ENCODE results near the gene ATP9A. TPM values are rescaled to one million over a fixed set of nuclear protein-coding genes. Genes with fewer than 3 reads are reported as not detected.
"Not testable (repeated sequence)": the region's sequence is repeated elsewhere in the genome, so short reads cannot be mapped to it uniquely, and the experiment has no call there.

The ATP9A gene
- total RNA-seq, 3 donors from 2014 or later: 54.0 to 102 (median 59.4) TPM

- Histone ChIP-seq H3K9me3 (no peaks in the 10 kb centered on the region), H3K4me1 (ENCODE audit: low read depth) (no peaks in the 10 kb centered on the region), H3K36me3 (ENCODE audit: low read depth) (no peaks in the 10 kb centered on the region), H3K4me3 (no peak overlapping the region)
- ATAC-seq (no peak), DNase-seq (peak in 1 of 3 donors; percentile 18)
- no peak for TF ChIP-seq CTCF (IDR thresholded peaks at IDR 0.05)
- intact Hi-C loops (cut with DNase I, micrococcal nuclease): no loop called here
Observed at GRCh38 chr20:51769976-51770615, 1.9 kb upstream of the ATP9A start.

- ATAC-seq (no peak), DNase-seq (peak in 2 of 3 donors; percentile 53 to 54)
- intact Hi-C loops (cut with DNase I, micrococcal nuclease): no loop called here
- H3K4me3 ChIP-seq: no peak overlapping the region
- TF ChIP-seq CTCF (IDR thresholded peaks at IDR 0.05): no peak
- no peaks in the 10 kb centered on the region for H3K4me1 ChIP-seq (ENCODE audit: low read depth)
- no peaks in the 10 kb centered on the region for H3K36me3 ChIP-seq (ENCODE audit: low read depth)
- H3K9me3 ChIP-seq: no peaks in the 10 kb centered on the region
Observed at GRCh38 chr20:51768759-51769517, 748 bp upstream of the ATP9A start.

- intact Hi-C loops (cut with DNase I, micrococcal nuclease): no loop called here
Observed at GRCh38 chr20:51766994-51767866, 960 bp downstream of the ATP9A start.

GRCh38 chr20:51765381-51765780 is 2.8 kb downstream of the ATP9A start:
- DNase-seq; H3K4me3 ChIP-seq; H3K9me3 ChIP-seq; H3K36me3 ChIP-seq (ENCODE audit: low read depth); intact Hi-C loops (cut with DNase I, micrococcal nuclease); ATAC-seq; H3K4me1 ChIP-seq (ENCODE audit: low read depth): not testable (repeated sequence)

More at GRCh38 chr20:51766994-51767866, 960 bp downstream of the ATP9A start:
- ATAC-seq: peak; percentile 97
- no peaks in the 10 kb centered on the region for H3K9me3 ChIP-seq
- H3K4me1 ChIP-seq (ENCODE audit: low read depth): peaks cover 5% of the 10 kb centered on the region
- H3K36me3 ChIP-seq (ENCODE audit: low read depth): no peaks in the 10 kb centered on the region
- no peak for TF ChIP-seq CTCF (IDR thresholded peaks at IDR 0.05)
- DNase-seq: peak; percentile 93 to 95 (median 94)
- peak overlapping the region; percentile 63 for H3K4me3 ChIP-seq

- DNase-seq: no peak
- intact Hi-C loops (cut with DNase I, micrococcal nuclease): no loop called here
- no peak for TF ChIP-seq CTCF (IDR thresholded peaks at IDR 0.05)
- Histone ChIP-seq H3K9me3 (no peaks in the 10 kb centered on the region), H3K4me1 (ENCODE audit: low read depth) (peaks cover 9% of the 10 kb centered on the region), H3K4me3 (no peak overlapping the region), H3K36me3 (ENCODE audit: low read depth) (no peaks in the 10 kb centered on the region)
- no peak for ATAC-seq
Observed at GRCh38 chr20:51763965-51764602, 4.1 kb downstream of the ATP9A start.
